ENCODE results near the gene SLC35E1. TPM values are rescaled to one million over a fixed set of nuclear protein-coding genes. Genes with fewer than 3 reads are reported as not detected.

The SLC35E1 gene
- total and polyA plus RNA-seq, 2 of the 13 experiments (the other 11 are each of a cell fraction or from before 2014, with no cell fraction given): 21.2 to 46.5 TPM

DNA sequence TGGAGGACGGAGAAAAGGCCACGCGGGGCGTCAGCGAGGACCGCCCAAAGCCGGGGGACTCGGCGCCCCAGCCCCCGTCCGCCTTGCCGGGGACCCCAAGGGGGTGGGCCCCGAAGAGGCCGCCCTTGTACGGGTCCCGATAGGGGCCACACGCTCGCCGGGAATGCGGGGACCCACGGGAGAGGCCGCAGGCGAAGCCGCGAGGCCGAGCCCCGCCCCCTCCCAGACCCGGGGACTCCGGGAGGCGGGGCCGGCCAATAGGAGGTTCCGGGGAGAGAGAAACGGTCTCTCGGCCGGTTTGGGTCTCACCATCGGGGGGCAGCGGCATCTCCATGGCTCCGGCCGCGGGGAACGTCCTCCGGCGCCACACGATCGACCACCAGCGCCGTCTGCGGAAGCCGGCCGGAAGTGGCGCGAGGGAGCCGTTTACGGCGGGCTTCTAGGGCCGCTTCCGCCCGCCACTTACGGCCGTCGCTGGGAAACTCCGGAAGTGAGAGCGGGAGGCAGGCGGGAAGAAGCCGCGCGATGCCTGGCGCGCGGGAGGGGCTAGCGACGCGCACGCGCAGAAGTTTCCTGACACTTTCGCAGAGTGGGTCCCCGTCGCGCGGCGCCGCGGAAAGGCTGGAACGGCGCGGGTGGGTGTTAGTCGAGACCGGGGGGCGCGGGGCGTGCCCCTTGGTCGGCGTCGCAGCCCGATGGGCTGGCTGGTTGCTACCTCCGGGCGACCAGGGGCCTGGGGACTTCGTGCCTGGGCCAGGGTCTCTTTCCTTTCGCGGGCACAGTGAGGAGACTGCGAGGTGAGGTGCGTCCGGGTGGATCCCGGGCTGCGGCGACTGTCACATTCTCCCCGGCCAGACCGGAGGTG, 29.9 kb downstream of the SLC35E1 start, which contains the start of gene CHERP (continued):
- TF ChIP-seq, protein P1, sequence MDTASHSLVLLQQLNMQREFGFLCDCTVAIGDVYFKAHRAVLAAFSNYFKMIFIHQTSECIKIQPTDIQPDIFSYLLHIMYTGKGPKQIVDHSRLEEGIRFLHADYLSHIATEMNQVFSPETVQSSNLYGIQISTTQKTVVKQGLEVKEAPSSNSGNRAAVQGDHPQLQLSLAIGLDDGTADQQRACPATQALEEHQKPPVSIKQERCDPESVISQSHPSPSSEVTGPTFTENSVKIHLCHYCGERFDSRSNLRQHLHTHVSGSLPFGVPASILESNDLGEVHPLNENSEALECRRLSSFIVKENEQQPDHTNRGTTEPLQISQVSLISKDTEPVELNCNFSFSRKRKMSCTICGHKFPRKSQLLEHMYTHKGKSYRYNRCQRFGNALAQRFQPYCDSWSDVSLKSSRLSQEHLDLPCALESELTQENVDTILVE (CRISPR knock-in tag; IDR thresholded peaks at IDR 0.05): peak; percentile 85
- TF ChIP-seq CREM (IDR thresholded peaks at IDR 0.05): peak; percentile 77
- no peak for TF ChIP-seq CREM (CRISPR knock-in tag; IDR thresholded peaks at IDR 0.05)
- 0 out of 2 replicates have a peak, but pooled peaks have one; percentile 31 for TF ChIP-seq MEIS1 (CRISPR knock-in tag; IDR thresholded peaks at IDR 0.05; ENCODE audit: borderline replicate concordance)
- TF ChIP-seq GFI1 (CRISPR knock-in tag; IDR thresholded peaks at IDR 0.05; ENCODE audit: borderline replicate concordance): peak; percentile 59; the same call in 1 of the 2 replicates
- peak; percentile 66; the same call in 1 of the 2 replicates for TF ChIP-seq SMYD3 (CRISPR knock-in tag; IDR thresholded peaks at IDR 0.05)
- TF ChIP-seq SKI (IDR thresholded peaks at IDR 0.05; ENCODE audit: partially characterized antibody): no peak
- peak; percentile 70; the same call in 1 of the 2 replicates for TF ChIP-seq ZNF101 (CRISPR knock-in tag; IDR thresholded peaks at IDR 0.05; ENCODE audit: borderline replicate concordance, low read depth)
- TF ChIP-seq, protein P2, sequence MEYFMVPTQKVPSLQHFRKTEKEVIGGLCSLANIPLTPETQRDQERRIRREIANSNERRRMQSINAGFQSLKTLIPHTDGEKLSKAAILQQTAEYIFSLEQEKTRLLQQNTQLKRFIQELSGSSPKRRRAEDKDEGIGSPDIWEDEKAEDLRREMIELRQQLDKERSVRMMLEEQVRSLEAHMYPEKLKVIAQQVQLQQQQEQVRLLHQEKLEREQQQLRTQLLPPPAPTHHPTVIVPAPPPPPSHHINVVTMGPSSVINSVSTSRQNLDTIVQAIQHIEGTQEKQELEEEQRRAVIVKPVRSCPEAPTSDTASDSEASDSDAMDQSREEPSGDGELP (IDR thresholded peaks at IDR 0.05; ENCODE audit: borderline replicate concordance, low read depth): no peak
- TF ChIP-seq NPAS2 (CRISPR knock-in tag; IDR thresholded peaks at IDR 0.05; ENCODE audit: borderline replicate concordance): no peak
- peak; percentile 54; the same call in 1 of the 2 replicates for TF ChIP-seq SIN3B (IDR thresholded peaks at IDR 0.05; ENCODE audit: low read length)
- TF ChIP-seq, protein P3, sequence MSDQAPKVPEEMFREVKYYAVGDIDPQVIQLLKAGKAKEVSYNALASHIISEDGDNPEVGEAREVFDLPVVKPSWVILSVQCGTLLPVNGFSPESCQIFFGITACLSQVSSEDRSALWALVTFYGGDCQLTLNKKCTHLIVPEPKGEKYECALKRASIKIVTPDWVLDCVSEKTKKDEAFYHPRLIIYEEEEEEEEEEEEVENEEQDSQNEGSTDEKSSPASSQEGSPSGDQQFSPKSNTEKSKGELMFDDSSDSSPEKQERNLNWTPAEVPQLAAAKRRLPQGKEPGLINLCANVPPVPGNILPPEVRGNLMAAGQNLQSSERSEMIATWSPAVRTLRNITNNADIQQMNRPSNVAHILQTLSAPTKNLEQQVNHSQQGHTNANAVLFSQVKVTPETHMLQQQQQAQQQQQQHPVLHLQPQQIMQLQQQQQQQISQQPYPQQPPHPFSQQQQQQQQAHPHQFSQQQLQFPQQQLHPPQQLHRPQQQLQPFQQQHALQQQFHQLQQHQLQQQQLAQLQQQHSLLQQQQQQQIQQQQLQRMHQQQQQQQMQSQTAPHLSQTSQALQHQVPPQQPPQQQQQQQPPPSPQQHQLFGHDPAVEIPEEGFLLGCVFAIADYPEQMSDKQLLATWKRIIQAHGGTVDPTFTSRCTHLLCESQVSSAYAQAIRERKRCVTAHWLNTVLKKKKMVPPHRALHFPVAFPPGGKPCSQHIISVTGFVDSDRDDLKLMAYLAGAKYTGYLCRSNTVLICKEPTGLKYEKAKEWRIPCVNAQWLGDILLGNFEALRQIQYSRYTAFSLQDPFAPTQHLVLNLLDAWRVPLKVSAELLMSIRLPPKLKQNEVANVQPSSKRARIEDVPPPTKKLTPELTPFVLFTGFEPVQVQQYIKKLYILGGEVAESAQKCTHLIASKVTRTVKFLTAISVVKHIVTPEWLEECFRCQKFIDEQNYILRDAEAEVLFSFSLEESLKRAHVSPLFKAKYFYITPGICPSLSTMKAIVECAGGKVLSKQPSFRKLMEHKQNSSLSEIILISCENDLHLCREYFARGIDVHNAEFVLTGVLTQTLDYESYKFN (CRISPR knock-in tag; conservative IDR thresholded peaks at IDR 0.05): peak; percentile 52
- no peak; the same call in 1 of the 2 replicates for TF ChIP-seq ZNF703 (CRISPR knock-in tag; IDR thresholded peaks at IDR 0.05; ENCODE audit: borderline replicate concordance)
- 0 out of 2 replicates have a peak, but pooled peaks have one; percentile 30 for TF ChIP-seq ZNF451 (CRISPR knock-in tag; IDR thresholded peaks at IDR 0.05)

Measured in HepG2 (cell line).